ENCODE data around the gene TUBB. TPM values are rescaled to one million over a fixed set of nuclear protein-coding genes. Genes with fewer than 3 reads are reported as not detected.

TUBB gene
- total and polyA plus RNA-seq, 2 donors (not counting 1 experiment from before 2014, with no cell fraction given): 102 to 295 TPM

GRCh38 chr6:30774701-30775100 lies 54.5 kb downstream of the TUBB start:
- H3K79me2 ChIP-seq (ENCODE audit: control insufficient read depth, insufficient read depth, low read length): no peaks in the 10 kb centered on the region
- no peaks in the 10 kb centered on the region for H3K4me1 ChIP-seq (ENCODE audit: control insufficient read depth in 2 of 2, insufficient read depth in 2 of 2, low read length in 2 of 2)
- intact Hi-C loops (cut with micrococcal nuclease): no loop called here
- H3K27me3 ChIP-seq (replicated peaks in 1 of 4; ENCODE audit: control extremely low read depth in 1 of 4, control insufficient read depth in 3 of 4, insufficient read depth in 4 of 4, low read length in 3 of 4): no peaks in the 10 kb centered on the region
- no peaks in the 10 kb centered on the region for H3K36me3 ChIP-seq (replicated peaks in 1 of 2; ENCODE audit: control extremely low read depth in 1 of 2, control insufficient read depth in 1 of 2, extremely low read depth in 1 of 2, insufficient read depth in 2 of 2, low read length in 1 of 2)
- DNase-seq: no peak
- H3K9ac ChIP-seq (ENCODE audit: low read length): no peak overlapping the region
- TF ChIP-seq EZH2 (IDR thresholded peaks at IDR 0.05; ENCODE audit: borderline replicate concordance, insufficient read depth, low read depth, low read length, poor library complexity, severe bottlenecking): no peak
- TF ChIP-seq CTCF (IDR thresholded peaks at IDR 0.05): no peak
- ChIA-PET POLR2A (no interaction called here), CTCF (no interaction called here)
- no peak overlapping the region for H3K4me2 ChIP-seq (replicated peaks; ENCODE audit: low read depth, low read length, poor library complexity, severe bottlenecking)
- H3K27ac ChIP-seq (ENCODE audit: low read length in 2 of 2): no peak overlapping the region
- no peak for ATAC-seq (ENCODE audit: low read depth)
- peaks cover 18% of the 10 kb centered on the region for H3K27me3 Mint-ChIP-seq
- H4K20me1 ChIP-seq (ENCODE audit: control insufficient read depth, insufficient read depth, low read length, poor library complexity, severe bottlenecking): no peaks in the 10 kb centered on the region
- H3K9me3 Mint-ChIP-seq (ENCODE audit: insufficient read depth): no peaks in the 10 kb centered on the region
- H3K9me3 ChIP-seq (ENCODE audit: control extremely low read depth in 1 of 3, control insufficient read depth in 2 of 3, insufficient read depth in 1 of 3, low read length in 2 of 3): no peaks in the 10 kb centered on the region
- no peak overlapping the region for H3K4me3 Mint-ChIP-seq
- no peak overlapping the region for H3K4me3 ChIP-seq (ENCODE audit: control extremely low read depth in 1 of 5, extremely low read depth in 1 of 5, insufficient read depth in 1 of 5, low read depth in 2 of 5, low read length in 4 of 5)
- no peak overlapping the region for H3K27ac Mint-ChIP-seq
- no peak overlapping the region for H2AFZ ChIP-seq (ENCODE audit: insufficient read depth, low read depth, low read length, poor library complexity, severe bottlenecking)
- WGBS (ENCODE audit: insufficient coverage): 95% methylated on average over 5 of the region's 8 CpGs
- peaks cover 4% of the 10 kb centered on the region for H3K4me1 Mint-ChIP-seq

Small RNAs within 50 kb of the gene (small RNA-seq; reads per million reads assigned to genes)
- gene RF00019 (ENCODE audit: insufficient read length, low read depth, low replicate concordance) (not detected), gene RN7SL353P (ENCODE audit: insufficient read length, low read depth, low replicate concordance) (not detected)

Other genes starting within 250 kb of the TUBB start
- gene HLA-E, start 230.8 kb upstream of the TUBB start, total RNA-seq: 1,023 and 1,043 TPM in 2 replicates
- gene HLA-E, start 230.8 kb upstream of the TUBB start, polyA plus RNA-seq: 1,146 and 1,174 TPM in 2 replicates
- gene GNL1, start 163.9 kb upstream of the TUBB start, total RNA-seq: 107 and 109 TPM in 2 replicates
- gene GNL1, start 163.9 kb upstream of the TUBB start, polyA plus RNA-seq: 36.0 and 38.7 TPM in 2 replicates
- 30.3 and 33.7 TPM in 2 replicates for gene PRR3, start 163.1 kb upstream of the TUBB start, total RNA-seq
- gene PRR3, start 163.1 kb upstream of the TUBB start, polyA plus RNA-seq: 10.7 and 15.0 TPM in 2 replicates
- 60.9 and 63.7 TPM in 2 replicates for gene ABCF1, start 148.9 kb upstream of the TUBB start, total RNA-seq
- gene ABCF1, start 148.9 kb upstream of the TUBB start, polyA plus RNA-seq: 22.8 and 51.0 TPM in 2 replicates
- gene PPP1R10, start 103.1 kb upstream of the TUBB start, total RNA-seq: 157 and 177 TPM in 2 replicates
- gene PPP1R10, start 103.1 kb upstream of the TUBB start, polyA plus RNA-seq: 40.7 and 61.5 TPM in 2 replicates
- 37.9 and 38.8 TPM in 2 replicates for gene MRPS18B, start 102.5 kb upstream of the TUBB start, total RNA-seq
- 26.3 and 35.9 TPM in 2 replicates for gene MRPS18B, start 102.5 kb upstream of the TUBB start, polyA plus RNA-seq
- 19.3 and 21.5 TPM in 2 replicates for gene ATAT1, start 93.5 kb upstream of the TUBB start, total RNA-seq
- gene ATAT1, start 93.5 kb upstream of the TUBB start, polyA plus RNA-seq: 15.1 and 15.7 TPM in 2 replicates
- 24.9 and 37.2 TPM in 2 replicates for gene C6orf136, start 73.2 kb upstream of the TUBB start, total RNA-seq
- gene C6orf136, start 73.2 kb upstream of the TUBB start, polyA plus RNA-seq: 31.0 and 36.6 TPM in 2 replicates
- gene DHX16, start 47.3 kb upstream of the TUBB start, total RNA-seq: 51.1 and 58.3 TPM in 2 replicates
- gene DHX16, start 47.3 kb upstream of the TUBB start, polyA plus RNA-seq: 69.7 and 71.7 TPM in 2 replicates
- 121 and 125 TPM in 2 replicates for gene PPP1R18, start 33.7 kb upstream of the TUBB start, total RNA-seq
- gene PPP1R18, start 33.7 kb upstream of the TUBB start, polyA plus RNA-seq: 71.6 and 113 TPM in 2 replicates
- 22.8 and 24.9 TPM in 2 replicates for gene NRM, start 29.4 kb upstream of the TUBB start, total RNA-seq
- 18.9 and 26.0 TPM in 2 replicates for gene NRM, start 29.4 kb upstream of the TUBB start, polyA plus RNA-seq
- 69.3 and 87.4 TPM in 2 replicates for gene MDC1, start 3.1 kb upstream of the TUBB start, total RNA-seq
- gene MDC1, start 3.1 kb upstream of the TUBB start, polyA plus RNA-seq: 24.9 and 26.4 TPM in 2 replicates
- gene FLOT1, start 22.3 kb downstream of the TUBB start, total RNA-seq: 71.2 and 75.7 TPM in 2 replicates
- 75.8 and 79.4 TPM in 2 replicates for gene FLOT1, start 22.3 kb downstream of the TUBB start, polyA plus RNA-seq
- 4.2 and 5.5 TPM in 2 replicates for gene IER3, start 24.2 kb downstream of the TUBB start, total RNA-seq
- 3.7 and 7.5 TPM in 2 replicates for gene IER3, start 24.2 kb downstream of the TUBB start, polyA plus RNA-seq
- 61.7 and 66.0 TPM in 2 replicates for gene DDR1, start 164.2 kb downstream of the TUBB start, total RNA-seq
- gene DDR1, start 164.2 kb downstream of the TUBB start, polyA plus RNA-seq: 28.8 and 81.5 TPM in 2 replicates
- gene GTF2H4, start 187.9 kb downstream of the TUBB start, total RNA-seq: 38.4 and 44.7 TPM in 2 replicates
- 22.4 and 30.2 TPM in 2 replicates for gene GTF2H4, start 187.9 kb downstream of the TUBB start, polyA plus RNA-seq
- 41.0 and 41.6 TPM in 2 replicates for gene VARS2, start 193.9 kb downstream of the TUBB start, total RNA-seq
- gene VARS2, start 193.9 kb downstream of the TUBB start, polyA plus RNA-seq: 27.1 and 34.5 TPM in 2 replicates
- not detected in 2 replicates for gene SFTA2, start 211.8 kb downstream of the TUBB start, total RNA-seq
- gene SFTA2, start 211.8 kb downstream of the TUBB start, polyA plus RNA-seq: not detected in 2 replicates
- not detected in 2 replicates for gene MUCL3, start 220.6 kb downstream of the TUBB start, total RNA-seq
- not detected in 2 replicates for gene MUCL3, start 220.6 kb downstream of the TUBB start, polyA plus RNA-seq

Measured in B cell (primary cell).